Measurements from ENCODE around the gene VAV2. TPM values are rescaled to one million over a fixed set of nuclear protein-coding genes. Genes with fewer than 3 reads are reported as not detected.

The VAV2 gene
- total and polyA plus RNA-seq, 4 donors = 4.9 to 26.4 (median 17.0) TPM

- no peak for DNase-seq (ENCODE audit: low spot score)
- WGBS = 95% methylated on average over 19 of the region's 19 CpGs
- H3K36me3 ChIP-seq (ENCODE audit: control insufficient read depth in 4 of 4, insufficient read depth in 3 of 4, low read depth in 1 of 4, low read length in 3 of 4) = peaks cover 15 to 69% (median 24%) of the 10 kb centered on the region in 4 donors
Observed at GRCh38 chr9:133779516-133780403, 212.4 kb downstream of the VAV2 start.

GRCh38 chr9:133779081-133779480 is 213.0 kb downstream of the VAV2 start:
- H3K27ac ChIP-seq (ENCODE audit: low read depth in 1 of 2, low read length in 2 of 2) = no peak overlapping the region
- TF ChIP-seq HNF4A (conservative IDR thresholded peaks at IDR 0.05) (no peak), YY1 (IDR thresholded peaks at IDR 0.05) (no peak), SP1 (IDR thresholded peaks at IDR 0.05) (no peak)
- TF ChIP-seq, protein P1, sequence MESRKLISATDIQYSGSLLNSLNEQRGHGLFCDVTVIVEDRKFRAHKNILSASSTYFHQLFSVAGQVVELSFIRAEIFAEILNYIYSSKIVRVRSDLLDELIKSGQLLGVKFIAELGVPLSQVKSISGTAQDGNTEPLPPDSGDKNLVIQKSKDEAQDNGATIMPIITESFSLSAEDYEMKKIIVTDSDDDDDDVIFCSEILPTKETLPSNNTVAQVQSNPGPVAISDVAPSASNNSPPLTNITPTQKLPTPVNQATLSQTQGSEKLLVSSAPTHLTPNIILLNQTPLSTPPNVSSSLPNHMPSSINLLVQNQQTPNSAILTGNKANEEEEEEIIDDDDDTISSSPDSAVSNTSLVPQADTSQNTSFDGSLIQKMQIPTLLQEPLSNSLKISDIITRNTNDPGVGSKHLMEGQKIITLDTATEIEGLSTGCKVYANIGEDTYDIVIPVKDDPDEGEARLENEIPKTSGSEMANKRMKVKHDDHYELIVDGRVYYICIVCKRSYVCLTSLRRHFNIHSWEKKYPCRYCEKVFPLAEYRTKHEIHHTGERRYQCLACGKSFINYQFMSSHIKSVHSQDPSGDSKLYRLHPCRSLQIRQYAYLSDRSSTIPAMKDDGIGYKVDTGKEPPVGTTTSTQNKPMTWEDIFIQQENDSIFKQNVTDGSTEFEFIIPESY (IDR thresholded peaks at IDR 0.05) = no peak
- 91% methylated on average over 8 of the region's 8 CpGs for WGBS
- no peak overlapping the region for H3K4me3 ChIP-seq (ENCODE audit: low read depth in 1 of 3, low read length in 3 of 3)
- DNase-seq (ENCODE audit: low spot score) = no peak
- no peaks in the 10 kb centered on the region for H3K9me3 ChIP-seq (ENCODE audit: control insufficient read depth in 4 of 4, low read length in 3 of 4)
- H3K27me3 ChIP-seq (ENCODE audit: control insufficient read depth in 4 of 4, insufficient read depth in 4 of 4, low read length in 3 of 4) = no peaks in the 10 kb centered on the region
- no peaks in the 10 kb centered on the region for H3K4me1 ChIP-seq (ENCODE audit: control insufficient read depth in 4 of 4, insufficient read depth in 4 of 4, low read length in 3 of 4)
- H3K9ac ChIP-seq (ENCODE audit: low read depth in 1 of 2, low read length in 2 of 2) = no peak overlapping the region
- peaks cover 19 to 70% (median 23%) of the 10 kb centered on the region in 4 donors for H3K36me3 ChIP-seq (ENCODE audit: control insufficient read depth in 4 of 4, insufficient read depth in 3 of 4, low read depth in 1 of 4, low read length in 3 of 4)

More at GRCh38 chr9:133779516-133780403, 212.4 kb downstream of the VAV2 start:
- TF ChIP-seq, protein P2, sequence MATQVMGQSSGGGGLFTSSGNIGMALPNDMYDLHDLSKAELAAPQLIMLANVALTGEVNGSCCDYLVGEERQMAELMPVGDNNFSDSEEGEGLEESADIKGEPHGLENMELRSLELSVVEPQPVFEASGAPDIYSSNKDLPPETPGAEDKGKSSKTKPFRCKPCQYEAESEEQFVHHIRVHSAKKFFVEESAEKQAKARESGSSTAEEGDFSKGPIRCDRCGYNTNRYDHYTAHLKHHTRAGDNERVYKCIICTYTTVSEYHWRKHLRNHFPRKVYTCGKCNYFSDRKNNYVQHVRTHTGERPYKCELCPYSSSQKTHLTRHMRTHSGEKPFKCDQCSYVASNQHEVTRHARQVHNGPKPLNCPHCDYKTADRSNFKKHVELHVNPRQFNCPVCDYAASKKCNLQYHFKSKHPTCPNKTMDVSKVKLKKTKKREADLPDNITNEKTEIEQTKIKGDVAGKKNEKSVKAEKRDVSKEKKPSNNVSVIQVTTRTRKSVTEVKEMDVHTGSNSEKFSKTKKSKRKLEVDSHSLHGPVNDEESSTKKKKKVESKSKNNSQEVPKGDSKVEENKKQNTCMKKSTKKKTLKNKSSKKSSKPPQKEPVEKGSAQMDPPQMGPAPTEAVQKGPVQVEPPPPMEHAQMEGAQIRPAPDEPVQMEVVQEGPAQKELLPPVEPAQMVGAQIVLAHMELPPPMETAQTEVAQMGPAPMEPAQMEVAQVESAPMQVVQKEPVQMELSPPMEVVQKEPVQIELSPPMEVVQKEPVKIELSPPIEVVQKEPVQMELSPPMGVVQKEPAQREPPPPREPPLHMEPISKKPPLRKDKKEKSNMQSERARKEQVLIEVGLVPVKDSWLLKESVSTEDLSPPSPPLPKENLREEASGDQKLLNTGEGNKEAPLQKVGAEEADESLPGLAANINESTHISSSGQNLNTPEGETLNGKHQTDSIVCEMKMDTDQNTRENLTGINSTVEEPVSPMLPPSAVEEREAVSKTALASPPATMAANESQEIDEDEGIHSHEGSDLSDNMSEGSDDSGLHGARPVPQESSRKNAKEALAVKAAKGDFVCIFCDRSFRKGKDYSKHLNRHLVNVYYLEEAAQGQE (IDR thresholded peaks at IDR 0.05) = no peak
- TF ChIP-seq, protein P1 (IDR thresholded peaks at IDR 0.05) = no peak
- TF ChIP-seq SP1 (IDR thresholded peaks at IDR 0.05) = no peak
- TF ChIP-seq HNF4A (conservative IDR thresholded peaks at IDR 0.05) = no peak
- TF ChIP-seq TAF1 (conservative IDR thresholded peaks at IDR 0.05) = no peak
- TF ChIP-seq MAX (IDR thresholded peaks at IDR 0.05) = no peak
- TF ChIP-seq HNF4G (IDR thresholded peaks at IDR 0.05) = no peak
- no peak for TF ChIP-seq NR2F2 (IDR thresholded peaks at IDR 0.05)
- no peak for TF ChIP-seq EGR1 (IDR thresholded peaks at IDR 0.05; ENCODE audit: low read depth in 2 of 2)
- TF ChIP-seq RAD21 (IDR thresholded peaks at IDR 0.05) = no peak
- TF ChIP-seq JUND (IDR thresholded peaks at IDR 0.05) = no peak
- no peak for TF ChIP-seq FOXA2 (IDR thresholded peaks at IDR 0.05)
- H3K27me3 ChIP-seq (ENCODE audit: control insufficient read depth in 4 of 4, insufficient read depth in 4 of 4, low read length in 3 of 4) = no peaks in the 10 kb centered on the region
- no peaks in the 10 kb centered on the region for H3K9me3 ChIP-seq (ENCODE audit: control insufficient read depth in 4 of 4, low read length in 3 of 4)
- no peak overlapping the region for H3K4me3 ChIP-seq (ENCODE audit: low read depth in 1 of 3, low read length in 3 of 3)
- H3K9ac ChIP-seq (ENCODE audit: low read depth in 1 of 2, low read length in 2 of 2) = no peak overlapping the region
- H3K27ac ChIP-seq (ENCODE audit: low read depth in 1 of 2, low read length in 2 of 2) = no peak overlapping the region
- no peaks in the 10 kb centered on the region for H3K4me1 ChIP-seq (ENCODE audit: control insufficient read depth in 4 of 4, insufficient read depth in 4 of 4, low read length in 3 of 4)
